Gastroesophageal sphincter (tissue), 4 donors: Measurements from ENCODE around the gene RPS6KA4. TPM values are rescaled to one million over a fixed set of nuclear protein-coding genes. Genes with fewer than 3 reads are reported as not detected.

Experiments
- ATAC-seq: fragments of 150-250 bp; one replicate; pipeline ENCODE4 v1.9.1; 2016; ENCODE audit warnings: mild to moderate bottlenecking, moderate library complexity
- H3K27ac ChIP-seq, 4 donors: fragments of 200-600 bp; sonication (generic) in 3 of 4; 1 replicate in 3 of 4; 2 replicates in 1 of 4; pipeline ENCODE4 v1.5.1; 2016 to 2019
- H3K27me3 ChIP-seq: fragments of 200-600 bp; sonication (generic); one replicate; pipeline ENCODE4 v1.5.1; 2019
- H3K36me3 ChIP-seq, 2 donors: fragments of 200-600 bp; sonication (generic); one replicate each; pipeline ENCODE4 v1.5.1; 2019; ENCODE audit warnings: control low read depth in 1 of 2
- H3K4me1 ChIP-seq, 3 donors: fragments of 200-600 bp; sonication (generic); 1 replicate in 2 of 3; 2 replicates in 1 of 3; pipeline ENCODE4 v1.5.1; 2016 to 2019; ENCODE audit warnings: control low read depth in 2 of 3
- H3K4me3 ChIP-seq, 2 donors: fragments of 200-600 bp; sonication (generic); one replicate each; pipeline ENCODE4 v1.5.1; 2019; ENCODE audit warnings: mild to moderate bottlenecking in 1 of 2, moderate library complexity in 1 of 2
- H3K9me3 ChIP-seq, 3 donors: fragments of 200-600 bp; sonication (generic); one replicate each; pipeline ENCODE4 v1.5.1; 2017 to 2019; ENCODE audit warnings: control low read depth in 2 of 3
- CTCF ChIP-seq, 4 experiments: fragments of 200-600 bp in 2 of 4; fragments of 450-650 bp in 2 of 4; sonication (generic) in 1 of 4; IDR thresholded peaks; one replicate each; pipeline ENCODE4 v1.5.1; 2017 to 2019; ENCODE audit warnings: antibody characterized with exemption in 4 of 4, mild to moderate bottlenecking in 2 of 4, moderate library complexity in 2 of 4
- EP300 ChIP-seq: sonication (generic); formaldehyde crosslinking; IDR thresholded peaks from one replicate; pipeline ENCODE4 v1.6.1; 2017; ENCODE audit warnings: antibody characterized with exemption, mild to moderate bottlenecking
- POLR2A ChIP-seq, 2 donors: fragments of 450-650 bp; IDR thresholded peaks; one replicate each; pipeline ENCODE4 v1.6.1; 2017; ENCODE audit warnings: antibody characterized with exemption in 2 of 2, mild to moderate bottlenecking in 2 of 2, moderate library complexity in 1 of 2
- POLR2AphosphoS5 ChIP-seq: sonication (generic); formaldehyde crosslinking; IDR thresholded peaks from one replicate; pipeline ENCODE4 v1.6.1; 2017; ENCODE audit warnings: antibody characterized with exemption
- WGBS, 2 donors: methylation state at CpG; one replicate each; pipeline ENCODE4 v1.1.5; 2018; ENCODE audit warnings: low coverage in 1 of 2; 5-methylcytosine and 5-hydroxymethylcytosine counted together
- total RNA-seq, 4 donors: library from RNA; depleted of rRNA; stranded (reverse); fragments of >200 nt; gene quantifications; one replicate each; pipeline ENCODE4 v1.1.0, GENCODE V29; 2016

RPS6KA4 gene
- total RNA-seq, 4 donors from 2014 or later = 21.2 to 44.2 (median 28.3) TPM

- Histone ChIP-seq H3K9me3 (no peaks in the 10 kb centered on the region), H3K27me3 (no peaks in the 10 kb centered on the region), H3K36me3 (no peaks in the 10 kb centered on the region), H3K27ac (no peak overlapping the region), H3K4me3 (no peak overlapping the region), H3K4me1 (peaks cover 0 to 26% (median 10%) of the 10 kb centered on the region in 3 donors)
- WGBS, 2 donors = 86% methylated on average over 10 of the region's 28 CpGs; no CpG with 5 or more reads in 1 of the 2 donors
- no peak for ATAC-seq
- no peak for TF ChIP-seq CTCF (IDR thresholded peaks at IDR 0.05)
- TF ChIP-seq EP300 = no peak
- no peak for TF ChIP-seq POLR2A (IDR thresholded peaks at IDR 0.05)
- no peak for TF ChIP-seq POLR2AphosphoS5
Measured at GRCh38 chr11:64344787-64345186, 14.2 kb upstream of the RPS6KA4 start.

GRCh38 chr11:64347193-64347867, 11.6 kb upstream of the RPS6KA4 start:
- no peaks in the 10 kb centered on the region for H3K27me3 ChIP-seq
- no peak overlapping the region for H3K4me3 ChIP-seq
- peaks cover 0 to 15% (median 4%) of the 10 kb centered on the region in 3 donors for H3K4me1 ChIP-seq
- no peaks in the 10 kb centered on the region for H3K9me3 ChIP-seq
- ATAC-seq = no peak
- H3K27ac ChIP-seq = no peak overlapping the region
- no peaks in the 10 kb centered on the region for H3K36me3 ChIP-seq
- TF ChIP-seq POLR2A (IDR thresholded peaks at IDR 0.05) (no peak), POLR2AphosphoS5 (no peak), EP300 (no peak), CTCF (IDR thresholded peaks at IDR 0.05) (no peak)
- 96 to 98% methylated on average over 4 to 6 of the region's 12 CpGs for WGBS, 2 donors

- H3K27me3 ChIP-seq = no peaks in the 10 kb centered on the region
- H3K36me3 ChIP-seq = no peaks in the 10 kb centered on the region
- no peak overlapping the region for H3K27ac ChIP-seq
- 70 to 85% methylated on average over 4 to 6 of the region's 14 CpGs for WGBS, 2 donors
- peaks cover 0 to 3% (median 0%) of the 10 kb centered on the region in 3 donors for H3K4me1 ChIP-seq
- no peak overlapping the region for H3K4me3 ChIP-seq
- no peaks in the 10 kb centered on the region for H3K9me3 ChIP-seq
- TF ChIP-seq POLR2A (IDR thresholded peaks at IDR 0.05) (no peak), CTCF (IDR thresholded peaks at IDR 0.05) (no peak), EP300 (no peak), POLR2AphosphoS5 (no peak)
- ATAC-seq = no peak
Measured at GRCh38 chr11:64348383-64349024, 10.5 kb upstream of the RPS6KA4 start.

- no peak for ATAC-seq
- H3K36me3 ChIP-seq = no peaks in the 10 kb centered on the region
- WGBS, 2 donors = 100% methylated on average over 3 of the region's 7 CpGs; no CpG with 5 or more reads in 1 of the 2 donors
- no peaks in the 10 kb centered on the region for H3K9me3 ChIP-seq
- H3K27ac ChIP-seq = no peak overlapping the region
- H3K4me1 ChIP-seq = no peaks in the 10 kb centered on the region
- no peak for TF ChIP-seq EP300
- no peak for TF ChIP-seq POLR2A (IDR thresholded peaks at IDR 0.05)
- no peaks in the 10 kb centered on the region for H3K27me3 ChIP-seq
- no peak overlapping the region for H3K4me3 ChIP-seq
Measured at GRCh38 chr11:64349025-64349387, 10.0 kb upstream of the RPS6KA4 start.

GRCh38 chr11:64349404-64349803, 9.6 kb upstream of the RPS6KA4 start:
- peaks cover 0 to 3% (median 0%) of the 10 kb centered on the region in 3 donors for H3K4me1 ChIP-seq
- H3K9me3 ChIP-seq = no peaks in the 10 kb centered on the region
- no peaks in the 10 kb centered on the region for H3K27me3 ChIP-seq
- no peak overlapping the region for H3K27ac ChIP-seq
- no peaks in the 10 kb centered on the region for H3K36me3 ChIP-seq
- TF ChIP-seq POLR2AphosphoS5 (no peak), POLR2A (IDR thresholded peaks at IDR 0.05) (no peak), EP300 (no peak), CTCF (IDR thresholded peaks at IDR 0.05) (no peak)
- ATAC-seq = no peak
- 82% methylated on average over 2 of the region's 11 CpGs; no CpG with 5 or more reads in 1 of the 2 donors for WGBS, 2 donors
- no peak overlapping the region for H3K4me3 ChIP-seq
